ENCODE results near the gene HORMAD2. TPM values are rescaled to one million over a fixed set of nuclear protein-coding genes. Genes with fewer than 3 reads are reported as not detected.

Gene HORMAD2
- total and polyA plus RNA-seq, 2 experiments from 2014 or later: not detected

DNA sequence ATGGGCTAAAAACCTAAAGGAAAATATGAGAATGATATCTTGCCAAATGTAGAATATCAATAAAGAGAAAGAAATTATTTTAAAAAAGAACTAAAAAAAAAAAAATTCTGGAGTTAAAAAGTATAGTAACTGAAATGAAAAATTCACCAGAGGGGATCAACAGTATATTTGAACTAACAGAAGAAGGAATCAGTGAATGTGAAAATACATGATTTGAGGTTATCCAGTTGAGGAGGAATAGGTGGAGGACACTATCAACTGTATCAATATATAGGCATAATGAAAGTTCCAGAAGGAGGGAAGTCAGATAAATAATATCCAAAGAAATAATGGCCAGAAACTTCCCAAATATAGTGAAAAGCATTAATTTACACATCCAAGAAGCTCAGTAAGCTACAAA, 16.1 kb upstream of the HORMAD2 start:
- no peak overlapping the region for H3K9ac ChIP-seq
- no peaks in the 10 kb centered on the region for H3K36me3 ChIP-seq (ENCODE audit: low read depth)
- no peak overlapping the region for H3K27ac ChIP-seq
- in situ Hi-C loops (cut with MboI): no loop called here
- H3F3A ChIP-seq (ENCODE audit: insufficient read depth): no peaks in the 10 kb centered on the region
- TF ChIP-seq EZH2 (IDR thresholded peaks at IDR 0.05; ENCODE audit: insufficient read depth, poor library complexity, severe bottlenecking) (no peak), EZH2phosphoT487 (IDR thresholded peaks at IDR 0.05; ENCODE audit: insufficient read depth, low read depth) (no peak)
- no peaks in the 10 kb centered on the region for H3K79me2 ChIP-seq (ENCODE audit: insufficient read depth)
- H3K9me3 ChIP-seq (ENCODE audit: low read depth): no peaks in the 10 kb centered on the region
- no peaks in the 10 kb centered on the region for H3K27me3 ChIP-seq (replicated peaks; ENCODE audit: insufficient read depth)
- H3K4me1 ChIP-seq (ENCODE audit: insufficient read depth): no peaks in the 10 kb centered on the region
- H3K9me2 ChIP-seq (ENCODE audit: insufficient read depth): no peaks in the 10 kb centered on the region
- no peaks in the 10 kb centered on the region for H4K20me1 ChIP-seq (ENCODE audit: insufficient read depth)
- H3K4me2 ChIP-seq (ENCODE audit: unreplicated experiment): no peak overlapping the region
- DNase-seq: no peak
- H2AFZ ChIP-seq: no peak overlapping the region
- no peak overlapping the region for H3K4me3 ChIP-seq

GRCh38 chr22:30073743-30074142, 6.5 kb upstream of the HORMAD2 start:
- no peaks in the 10 kb centered on the region for H3K9me2 ChIP-seq (ENCODE audit: insufficient read depth)
- no peak overlapping the region for H3K4me2 ChIP-seq (ENCODE audit: unreplicated experiment)
- H4K20me1 ChIP-seq (ENCODE audit: insufficient read depth): no peaks in the 10 kb centered on the region
- in situ Hi-C loops (cut with MboI): no loop called here
- WGBS, 2 experiments (ENCODE audit: low coverage in 1 of 2, low lambda C conversion rate in 2 of 2, missing lambda C conversion rate in 2 of 2): 63 to 68% methylated on average over 2 of the region's 2 CpGs
- H3K4me1 ChIP-seq (ENCODE audit: insufficient read depth): no peaks in the 10 kb centered on the region
- H2AFZ ChIP-seq: no peak overlapping the region
- no peak overlapping the region for H3K27ac ChIP-seq
- no peaks in the 10 kb centered on the region for H3K36me3 ChIP-seq (ENCODE audit: low read depth)
- DNase-seq: peak; percentile 22
- H3F3A ChIP-seq (ENCODE audit: insufficient read depth): no peaks in the 10 kb centered on the region
- H3K9me3 ChIP-seq (ENCODE audit: low read depth): no peaks in the 10 kb centered on the region
- no peak overlapping the region for H3K9ac ChIP-seq
- TF ChIP-seq EZH2 (IDR thresholded peaks at IDR 0.05; ENCODE audit: insufficient read depth, poor library complexity, severe bottlenecking) (no peak), EZH2phosphoT487 (IDR thresholded peaks at IDR 0.05; ENCODE audit: insufficient read depth, low read depth) (no peak)
- H3K4me3 ChIP-seq: no peak overlapping the region
- H3K27me3 ChIP-seq (replicated peaks; ENCODE audit: insufficient read depth): peaks cover 40% of the 10 kb centered on the region
- no peaks in the 10 kb centered on the region for H3K79me2 ChIP-seq (ENCODE audit: insufficient read depth)

DNA sequence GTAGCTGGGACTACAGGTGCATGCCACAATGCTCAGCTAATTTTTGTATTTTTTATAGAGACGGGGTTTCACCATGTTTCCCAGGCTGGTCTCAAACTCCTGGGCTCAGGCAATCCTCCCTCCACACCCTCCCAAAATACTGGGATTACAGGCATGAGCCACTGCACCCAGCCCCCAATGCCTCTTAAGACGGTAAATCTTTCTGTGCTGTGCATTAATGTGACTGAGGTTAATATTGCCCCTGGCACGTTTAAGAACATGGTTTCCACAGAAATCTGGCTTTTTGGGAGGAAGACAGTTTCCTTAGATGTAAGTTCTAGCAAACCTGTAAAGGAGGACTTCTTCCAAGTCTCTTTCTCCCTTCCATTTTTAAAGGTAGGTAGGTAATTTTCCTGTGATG, 6.1 kb upstream of the HORMAD2 start:
- DNase-seq: no peak

DNA sequence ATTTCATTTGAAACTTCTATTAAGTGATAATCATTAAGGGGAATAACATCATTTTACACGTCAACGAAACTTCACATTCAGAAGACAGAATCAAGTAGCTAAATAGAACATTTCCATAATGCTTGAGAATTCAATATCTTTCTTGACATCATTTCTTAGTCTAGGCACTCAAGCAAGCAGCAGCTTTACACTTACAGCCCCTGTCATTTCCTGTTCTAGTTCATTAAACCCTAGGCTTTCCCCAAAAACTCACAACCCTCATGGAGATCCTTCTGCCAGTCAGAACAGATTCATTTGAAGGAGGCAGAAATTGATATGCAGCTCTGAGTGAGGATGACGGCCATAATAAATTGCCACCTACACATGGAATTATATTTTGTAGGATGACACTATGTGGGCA, 5.3 kb upstream of the HORMAD2 start:
- Histone ChIP-seq H4K20me1 (ENCODE audit: insufficient read depth) (no peaks in the 10 kb centered on the region), H3F3A (ENCODE audit: insufficient read depth) (no peaks in the 10 kb centered on the region), H3K4me1 (ENCODE audit: insufficient read depth) (no peaks in the 10 kb centered on the region), H3K36me3 (ENCODE audit: low read depth) (no peaks in the 10 kb centered on the region), H3K4me2 (ENCODE audit: unreplicated experiment) (no peak overlapping the region), H3K4me3 (no peak overlapping the region), H3K27me3 (replicated peaks; ENCODE audit: insufficient read depth) (peaks cover 40% of the 10 kb centered on the region), H2AFZ (no peak overlapping the region), H3K27ac (no peak overlapping the region), H3K79me2 (ENCODE audit: insufficient read depth) (no peaks in the 10 kb centered on the region), H3K9me3 (ENCODE audit: low read depth) (no peaks in the 10 kb centered on the region), H3K9ac (no peak overlapping the region), H3K9me2 (ENCODE audit: insufficient read depth) (no peaks in the 10 kb centered on the region)
- WGBS, 2 experiments (ENCODE audit: low coverage in 1 of 2, low lambda C conversion rate in 2 of 2, missing lambda C conversion rate in 2 of 2): 76 to 90% methylated on average over 3 of the region's 3 CpGs
- DNase-seq: no peak
- TF ChIP-seq EZH2 (IDR thresholded peaks at IDR 0.05; ENCODE audit: insufficient read depth, poor library complexity, severe bottlenecking) (no peak), EZH2phosphoT487 (IDR thresholded peaks at IDR 0.05; ENCODE audit: insufficient read depth, low read depth) (no peak)
- in situ Hi-C loops (cut with MboI): loop anchor here (25.0 kb wide), 1 partner anchor 688 kb away; the partner anchor contains the start of gene AP1B1

More for the DNA sequence above, 6.1 kb upstream of the HORMAD2 start:
- H2AFZ ChIP-seq: no peak overlapping the region
- no peak overlapping the region for H3K9ac ChIP-seq
- no peaks in the 10 kb centered on the region for H3K9me2 ChIP-seq (ENCODE audit: insufficient read depth)
- H3K27ac ChIP-seq: no peak overlapping the region
- H3K27me3 ChIP-seq (replicated peaks; ENCODE audit: insufficient read depth): peaks cover 40% of the 10 kb centered on the region
- no peak overlapping the region for H3K4me3 ChIP-seq
- TF ChIP-seq EZH2phosphoT487 (IDR thresholded peaks at IDR 0.05; ENCODE audit: insufficient read depth, low read depth) (no peak), EZH2 (IDR thresholded peaks at IDR 0.05; ENCODE audit: insufficient read depth, poor library complexity, severe bottlenecking) (no peak)
- in situ Hi-C loops (cut with MboI): no loop called here
- no peaks in the 10 kb centered on the region for H4K20me1 ChIP-seq (ENCODE audit: insufficient read depth)
- no peaks in the 10 kb centered on the region for H3K36me3 ChIP-seq (ENCODE audit: low read depth)
- WGBS, 2 experiments (ENCODE audit: low coverage in 1 of 2, low lambda C conversion rate in 2 of 2, missing lambda C conversion rate in 2 of 2): 21 to 25% methylated on average over 3 of the region's 3 CpGs
- H3F3A ChIP-seq (ENCODE audit: insufficient read depth): no peaks in the 10 kb centered on the region
- H3K9me3 ChIP-seq (ENCODE audit: low read depth): no peaks in the 10 kb centered on the region
- H3K4me2 ChIP-seq (ENCODE audit: unreplicated experiment): no peak overlapping the region
- no peaks in the 10 kb centered on the region for H3K4me1 ChIP-seq (ENCODE audit: insufficient read depth)
- no peaks in the 10 kb centered on the region for H3K79me2 ChIP-seq (ENCODE audit: insufficient read depth)
